Medulla oblongata (tissue), 1 donor: ENCODE measurements around the gene UGT2A1.
"Not testable (repeated sequence)": the region's sequence is repeated elsewhere in the genome, so short reads cannot be mapped to it uniquely, and the experiment has no call there.

Experiments
- DNase-seq: peaks from one replicate; pipeline ENCODE4 v3.0.0-alpha.2; 2015; ENCODE audit errors: extremely low spot score

The UGT2A1 gene

GRCh38 chr4:69653147-69653546 lies at the start of gene UGT2A1:
Gene UGT2A1, minus strand, starts transcription at chr4:69653247. Its CDS starts 5,603 bp downstream, at chr4:69647644.
- DNase-seq: no peak

GRCh38 chr4:69702201-69702600 lies 49.2 kb upstream of the UGT2A1 start:
- no peak for DNase-seq

DNA sequence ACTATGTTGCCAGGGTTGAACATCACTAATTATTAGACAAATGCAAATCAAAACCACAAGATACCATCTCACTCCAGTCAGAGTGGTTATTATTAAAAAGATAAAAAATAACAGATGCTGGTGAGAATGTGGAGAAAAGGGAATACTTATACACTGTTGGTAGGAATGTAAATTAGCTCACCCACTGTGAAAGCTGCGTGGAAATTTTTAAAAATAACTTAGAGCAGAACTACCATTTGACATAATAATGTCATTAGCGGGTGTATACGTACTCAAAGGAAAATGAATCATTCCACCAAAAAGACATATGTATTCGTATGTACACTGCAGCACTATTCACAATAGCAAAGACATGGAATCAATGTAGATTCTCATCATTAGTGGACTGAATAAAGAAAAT lies 48.6 kb upstream of the UGT2A1 start:
- DNase-seq: no peak

DNA sequence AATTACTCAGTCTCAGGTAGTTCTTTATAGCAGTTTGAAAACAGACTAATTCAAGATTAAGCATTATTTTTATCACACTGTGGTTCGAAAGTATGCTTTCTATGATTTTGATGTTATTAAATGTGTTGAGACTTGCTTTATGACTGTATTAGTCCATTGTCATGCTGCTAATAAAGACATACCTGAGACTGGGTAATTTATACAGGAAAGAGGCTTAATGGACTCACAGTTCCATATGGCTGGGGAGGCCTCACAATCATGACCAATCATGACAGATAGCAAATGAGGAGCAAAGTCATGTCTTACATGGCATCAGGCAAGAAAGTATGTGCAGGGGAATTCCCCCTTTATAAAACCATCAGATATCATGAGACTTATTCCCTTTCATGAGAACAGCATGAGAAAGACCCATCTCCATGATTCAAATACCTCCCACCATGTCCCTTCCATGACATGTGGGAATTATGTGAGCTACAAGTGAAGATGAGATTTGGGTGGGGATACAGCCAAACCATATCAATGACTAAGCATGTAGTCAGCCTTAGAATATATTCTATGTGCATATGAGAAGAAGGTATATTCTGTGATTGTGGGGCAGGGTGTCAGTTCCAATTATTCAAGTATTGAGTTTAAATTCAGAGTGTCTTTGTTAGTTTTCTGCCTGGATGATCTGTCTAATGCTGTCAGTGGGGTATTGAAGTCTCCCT lies 44.6 kb upstream of the UGT2A1 start:
- no peak for DNase-seq

- DNase-seq: peak; percentile 59
Observed at GRCh38 chr4:69689599-69689998, 36.6 kb upstream of the UGT2A1 start.

GRCh38 chr4:69684804-69685203 lies 31.8 kb upstream of the UGT2A1 start:
- no peak for DNase-seq

GRCh38 chr4:69668680-69669079 lies 15.6 kb upstream of the UGT2A1 start:
- DNase-seq: no peak

DNA sequence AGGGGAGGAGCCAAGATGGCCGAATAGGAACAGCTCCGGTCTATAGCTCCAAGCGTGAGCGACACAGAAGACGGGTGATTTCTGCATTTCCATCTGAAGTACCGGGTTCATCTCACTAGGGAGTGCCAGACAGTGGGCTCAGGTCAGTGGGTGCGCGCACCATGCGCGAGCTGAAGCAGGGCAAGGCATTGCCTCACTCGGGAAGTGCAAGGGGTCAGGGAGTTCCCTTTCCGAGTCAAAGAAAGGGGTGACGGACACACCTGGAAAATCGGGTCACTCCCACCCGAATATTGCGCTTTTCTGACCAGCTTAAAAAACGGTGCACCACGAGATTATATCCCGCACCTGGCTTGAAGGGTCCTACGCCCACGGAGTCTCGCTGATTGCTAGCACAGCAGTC lies 11.0 kb upstream of the UGT2A1 start:
- DNase-seq: not testable (repeated sequence)

GRCh38 chr4:69661130-69661803 lies 8.2 kb upstream of the UGT2A1 start:
- DNase-seq: not testable (repeated sequence)

DNA sequence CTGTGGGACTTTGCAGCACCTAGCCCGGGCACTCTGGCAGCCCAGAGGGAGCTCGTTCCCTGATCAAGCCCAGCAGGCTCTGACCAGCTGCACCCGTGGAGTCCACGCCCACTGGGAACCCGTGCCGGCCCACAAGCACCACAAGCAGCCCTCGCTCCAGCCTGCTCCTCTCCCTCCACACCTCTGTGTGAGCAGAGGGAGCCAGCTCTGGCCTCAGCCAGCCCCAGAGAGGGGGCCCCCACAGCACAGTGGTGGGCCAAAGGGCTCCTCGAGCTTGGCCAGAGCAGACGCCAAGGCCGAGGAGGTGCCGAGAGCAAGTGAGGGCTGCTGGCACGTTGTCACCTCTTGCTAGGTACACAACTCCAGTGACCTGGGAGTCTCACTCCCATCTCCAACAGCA lies 5.1 kb upstream of the UGT2A1 start:
- DNase-seq: no peak

DNA sequence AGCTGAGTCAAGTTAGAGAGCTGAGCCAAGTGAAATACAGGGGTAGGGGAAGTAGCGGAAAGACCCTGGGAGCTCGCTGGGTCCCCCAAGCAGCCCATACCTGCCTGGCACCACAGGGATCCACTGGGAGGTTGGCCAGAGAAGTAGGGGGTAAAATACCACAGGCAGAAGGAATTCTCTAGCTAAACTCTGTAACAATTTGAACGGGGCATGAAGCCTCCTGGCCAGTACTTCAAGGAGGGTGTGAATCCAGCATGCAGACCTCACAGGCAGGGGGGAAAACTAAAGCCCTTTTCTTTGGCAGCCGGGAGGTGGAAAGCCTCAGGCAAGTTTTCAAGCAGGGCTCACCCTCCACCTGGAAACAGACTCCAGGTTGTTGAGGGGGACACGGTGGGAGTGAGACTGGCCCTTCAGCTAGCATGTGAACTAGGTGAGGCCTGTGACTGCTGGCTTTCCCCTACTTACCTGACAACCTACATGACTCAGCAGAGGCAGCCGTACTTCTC lies 3.7 kb upstream of the UGT2A1 start:
- DNase-seq: no peak

- DNase-seq: no peak
Observed at GRCh38 chr4:69650872-69651271, 2.2 kb downstream of the UGT2A1 start.

- DNase-seq: no peak
Observed at GRCh38 chr4:69649629-69650028, 3.4 kb downstream of the UGT2A1 start.

DNA sequence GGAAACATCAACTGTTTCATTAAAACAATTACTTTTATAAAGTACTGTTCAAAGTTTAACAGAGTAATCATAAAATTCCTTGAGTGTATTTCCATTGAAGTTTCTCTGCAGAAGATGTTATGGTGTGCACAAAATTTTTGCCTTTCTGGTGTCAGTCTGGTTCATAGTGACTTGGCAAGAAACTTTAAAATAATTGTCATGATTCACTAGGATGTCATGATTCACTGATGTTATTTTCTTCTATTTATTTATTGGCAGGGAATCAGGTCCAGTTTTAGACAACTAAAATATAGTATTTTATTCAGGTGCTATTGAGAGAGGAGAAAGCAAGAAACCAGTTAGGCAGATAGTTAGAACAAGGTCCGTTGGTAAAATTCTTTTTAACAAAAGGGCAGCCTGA lies 3.8 kb downstream of the UGT2A1 start:
- DNase-seq: no peak

GRCh38 chr4:69642961-69643360 lies 10.1 kb downstream of the UGT2A1 start:
- DNase-seq: peak; percentile 23

DNA sequence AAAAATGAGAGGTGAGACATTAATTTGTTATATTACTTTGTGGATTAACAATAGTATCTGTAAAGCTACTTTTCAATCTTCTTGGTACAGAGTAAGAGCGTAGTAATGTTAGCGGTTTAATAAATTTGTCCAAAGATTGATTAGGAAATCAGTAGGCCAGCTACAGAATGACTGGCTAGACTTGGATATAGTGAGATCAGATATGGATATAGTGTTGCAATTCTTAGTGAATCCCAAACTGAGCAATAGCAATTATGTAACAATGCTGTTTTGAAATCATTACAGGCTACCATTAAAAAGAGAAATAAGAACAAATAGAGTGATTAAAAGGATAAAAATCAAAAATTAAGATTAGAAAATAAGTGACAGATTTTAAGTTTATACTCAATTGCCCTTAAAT lies 12.8 kb downstream of the UGT2A1 start:
- DNase-seq: no peak

DNA sequence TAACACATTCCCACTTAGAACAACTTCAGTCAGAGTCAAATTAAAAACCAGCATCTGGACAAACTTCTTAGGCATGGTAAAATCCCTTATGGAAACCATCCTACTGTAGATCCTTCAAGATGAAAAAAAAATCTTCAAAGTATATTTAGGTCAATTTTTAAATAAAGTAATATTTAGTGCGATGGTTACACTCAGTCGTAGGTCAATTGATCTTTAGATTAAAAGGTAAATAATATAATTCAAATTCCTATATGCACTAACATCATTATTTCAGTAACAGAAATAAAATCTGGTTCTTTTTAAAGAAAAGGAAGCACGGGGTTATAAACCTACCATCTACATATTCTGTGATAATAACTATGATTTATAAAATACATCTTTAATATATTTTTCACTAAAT lies 13.5 kb downstream of the UGT2A1 start, which contains the start of gene UGT2A2:
UGT2A2 (minus strand) TSS at position 101 of the 400 bp plus-strand sequence; CDS start at position 99, 2 bp downstream.
- DNase-seq: no peak

DNA sequence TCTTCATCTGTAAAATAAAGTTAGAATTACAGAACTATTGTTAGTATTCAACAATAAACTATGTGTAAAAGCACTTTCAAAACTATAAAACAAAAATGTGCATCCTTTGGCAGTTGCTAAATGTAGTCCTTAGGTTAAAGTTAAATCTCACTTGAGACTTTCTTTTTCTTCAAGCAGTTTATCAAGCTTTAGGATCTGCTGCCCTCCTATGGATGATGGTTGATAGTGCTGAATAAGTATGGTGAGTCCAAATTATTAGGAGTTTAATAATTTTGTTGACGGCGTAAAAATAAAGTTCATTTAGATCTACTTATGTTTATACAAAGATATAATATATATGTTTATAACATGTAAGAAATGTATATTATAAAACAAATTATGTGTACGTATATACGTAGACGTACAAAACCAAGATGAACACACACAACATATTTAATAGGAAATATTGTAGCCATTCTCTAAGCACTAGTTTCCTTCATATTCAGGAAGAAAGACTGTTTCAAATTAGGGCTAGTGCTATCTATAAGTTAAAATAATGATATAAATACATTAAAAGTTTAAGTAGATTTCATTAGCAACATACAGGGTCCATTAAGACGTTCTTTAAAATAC lies 35.9 kb downstream of the UGT2A1 start:
- peak; percentile 49 for DNase-seq

- no peak for DNase-seq
Observed at GRCh38 chr4:69610484-69610883, 42.6 kb downstream of the UGT2A1 start.

GRCh38 chr4:69601065-69601464 lies 52.0 kb downstream of the UGT2A1 start:
- DNase-seq: no peak

DNA sequence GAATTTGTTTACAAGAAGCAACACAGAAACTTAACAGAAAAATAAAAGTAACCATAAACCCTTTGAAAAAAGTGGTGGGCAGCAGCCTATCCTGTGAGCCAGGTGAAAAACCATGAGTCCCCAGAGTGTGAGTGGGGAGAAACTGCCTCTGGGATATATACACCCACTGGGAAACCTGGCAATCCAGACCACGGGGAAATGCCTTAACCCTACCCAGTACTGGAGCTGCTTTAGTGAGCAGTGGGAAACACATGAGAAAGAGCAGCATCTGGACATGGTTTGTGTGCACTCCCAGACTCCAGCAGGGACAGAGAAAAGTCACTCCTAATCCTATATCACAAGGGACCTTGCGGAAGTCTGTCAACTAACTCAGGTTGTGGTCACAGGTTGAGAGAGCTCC lies 53.0 kb downstream of the UGT2A1 start:
- DNase-seq: no peak

DNA sequence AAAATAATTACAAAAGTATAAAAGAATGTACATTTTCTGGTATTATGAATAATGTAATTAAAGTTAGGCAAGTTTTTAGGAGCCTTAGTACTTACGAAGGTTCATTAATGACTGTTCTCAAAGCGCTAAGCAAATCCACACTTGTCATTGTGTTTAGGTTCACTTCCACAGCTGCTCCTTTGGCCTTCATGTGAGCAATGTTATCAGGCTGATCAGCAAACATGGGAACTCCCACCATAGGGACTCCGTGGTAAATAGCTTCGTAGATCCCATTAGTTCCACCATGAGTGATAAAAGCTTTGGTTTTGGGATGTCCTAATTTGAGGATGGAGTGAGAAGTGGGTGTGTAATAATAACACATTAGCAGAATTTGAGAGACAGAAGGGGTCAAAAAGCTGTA lies 58.7 kb downstream of the UGT2A1 start:
- DNase-seq: no peak

- DNase-seq: no peak
Observed at GRCh38 chr4:69591364-69591763, 61.7 kb downstream of the UGT2A1 start.
